OCI-LY7 (cell line): ENCODE data around the gene HNRNPK.

Source experiments
- EZH2phosphoT487 ChIP-seq: fragments of 200-600 bp; sonication (generic); IDR thresholded peaks from 2 replicates; pipeline ENCODE4 v1.6.1; 2018; ENCODE audit warnings: low read depth, borderline replicate concordance, mild to moderate bottlenecking, mixed run types, antibody characterized with exemption, low read length, moderate library complexity, mixed read lengths
- TF ChIP-seq, protein P1 (sequence below): fragments of 200-600 bp; sonication (generic); conservative IDR thresholded peaks from 2 replicates; pipeline ENCODE4 v1.5.1; 2014; ENCODE audit warnings: mild to moderate bottlenecking, antibody characterized with exemption, low read length, moderate library complexity, mixed read lengths

DNA sequence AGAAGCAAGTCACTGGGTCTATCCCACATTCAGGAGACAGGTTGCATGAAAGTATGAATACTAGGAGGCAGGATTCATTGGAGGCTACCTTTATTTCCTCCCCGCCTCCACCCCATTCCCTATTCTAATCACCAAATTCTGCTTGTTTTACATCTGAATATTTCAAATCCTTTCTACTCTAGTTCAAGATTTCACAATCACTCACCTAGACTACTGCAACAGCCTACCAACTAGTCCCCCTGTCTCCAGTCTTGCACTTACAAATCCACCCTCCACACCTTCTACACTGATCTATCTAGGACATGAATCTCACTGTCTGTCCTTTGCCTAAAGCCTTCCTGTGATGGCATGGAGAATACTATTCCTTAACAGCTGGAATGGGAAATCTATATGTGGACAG, 52.4 kb downstream of the HNRNPK start:
- TF ChIP-seq, protein P1, sequence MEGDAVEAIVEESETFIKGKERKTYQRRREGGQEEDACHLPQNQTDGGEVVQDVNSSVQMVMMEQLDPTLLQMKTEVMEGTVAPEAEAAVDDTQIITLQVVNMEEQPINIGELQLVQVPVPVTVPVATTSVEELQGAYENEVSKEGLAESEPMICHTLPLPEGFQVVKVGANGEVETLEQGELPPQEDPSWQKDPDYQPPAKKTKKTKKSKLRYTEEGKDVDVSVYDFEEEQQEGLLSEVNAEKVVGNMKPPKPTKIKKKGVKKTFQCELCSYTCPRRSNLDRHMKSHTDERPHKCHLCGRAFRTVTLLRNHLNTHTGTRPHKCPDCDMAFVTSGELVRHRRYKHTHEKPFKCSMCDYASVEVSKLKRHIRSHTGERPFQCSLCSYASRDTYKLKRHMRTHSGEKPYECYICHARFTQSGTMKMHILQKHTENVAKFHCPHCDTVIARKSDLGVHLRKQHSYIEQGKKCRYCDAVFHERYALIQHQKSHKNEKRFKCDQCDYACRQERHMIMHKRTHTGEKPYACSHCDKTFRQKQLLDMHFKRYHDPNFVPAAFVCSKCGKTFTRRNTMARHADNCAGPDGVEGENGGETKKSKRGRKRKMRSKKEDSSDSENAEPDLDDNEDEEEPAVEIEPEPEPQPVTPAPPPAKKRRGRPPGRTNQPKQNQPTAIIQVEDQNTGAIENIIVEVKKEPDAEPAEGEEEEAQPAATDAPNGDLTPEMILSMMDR = no peak
- no peak for TF ChIP-seq EZH2phosphoT487
